ENCODE measurements around the gene DAZAP2. TPM values are rescaled to one million over a fixed set of nuclear protein-coding genes. Genes with fewer than 3 reads are reported as not detected.

DAZAP2 gene
- polyA plus RNA-seq, 3 donors = 975 to 2,004 (median 1,697) TPM

GRCh38 chr12:51232642-51233041 lies 6.0 kb upstream of the DAZAP2 start:
- no peaks in the 10 kb centered on the region for H3K79me2 ChIP-seq (ENCODE audit: insufficient read depth, low read length)
- peaks cover 0 to 2% (median 2%) of the 10 kb centered on the region in 3 donors for H3K27me3 Mint-ChIP-seq (ENCODE audit: low read depth in 3 of 3)
- no peak overlapping the region for H2AFZ ChIP-seq (ENCODE audit: insufficient read depth, low read depth, low read length, poor library complexity, severe bottlenecking)
- intact Hi-C loops (cut with micrococcal nuclease) = loop anchor here in 1 of 2 donors (10.0 kb wide), 1 partner anchor 58 kb away; the partner anchor contains the start of gene TFCP2
- H3K4me3 ChIP-seq (replicated peaks in 1 of 3; ENCODE audit: low read depth in 2 of 3, low read length in 3 of 3) = no peak overlapping the region
- H3K4me1 ChIP-seq (ENCODE audit: control insufficient read depth in 1 of 2, insufficient read depth in 2 of 2, low read length in 2 of 2) = no peaks in the 10 kb centered on the region
- no peak overlapping the region for H3K27ac ChIP-seq (ENCODE audit: low read depth in 1 of 2, low read length in 2 of 2)
- H3K9ac ChIP-seq (ENCODE audit: insufficient read depth, low read length, poor library complexity, severe bottlenecking) = no peak overlapping the region
- H3K36me3 Mint-ChIP-seq = no peaks in the 10 kb centered on the region
- H3K4me2 ChIP-seq (replicated peaks; ENCODE audit: extremely low read depth, low read length, poor library complexity, severe bottlenecking) = no peak overlapping the region
- no peaks in the 10 kb centered on the region for H3K4me1 Mint-ChIP-seq
- no peak for TF ChIP-seq CTCF (IDR thresholded peaks at IDR 0.05)
- peaks cover 3 to 8% (median 5%) of the 10 kb centered on the region in 7 donors for H3K9me3 Mint-ChIP-seq
- H3K9me3 ChIP-seq (replicated peaks in 1 of 2; ENCODE audit: control insufficient read depth in 1 of 2, insufficient read depth in 1 of 2, low read length in 2 of 2) = no peaks in the 10 kb centered on the region
- no peaks in the 10 kb centered on the region for H3K36me3 ChIP-seq (replicated peaks in 1 of 2; ENCODE audit: control insufficient read depth in 1 of 2, insufficient read depth in 2 of 2, low read length in 2 of 2)
- no peaks in the 10 kb centered on the region for H3K27me3 ChIP-seq (ENCODE audit: control insufficient read depth in 2 of 2, insufficient read depth in 2 of 2, low read length in 2 of 2)
- H4K20me1 ChIP-seq (ENCODE audit: insufficient read depth, low read length) = no peaks in the 10 kb centered on the region
- no peak overlapping the region for H3K4me3 Mint-ChIP-seq
- no peak overlapping the region for H3K27ac Mint-ChIP-seq
- DNase-seq = no peak

- H3K36me3 ChIP-seq (replicated peaks in 1 of 2; ENCODE audit: control insufficient read depth in 1 of 2, insufficient read depth in 2 of 2, low read length in 2 of 2) = no peaks in the 10 kb centered on the region
- peaks cover 0 to 2% (median 2%) of the 10 kb centered on the region in 3 donors for H3K27me3 Mint-ChIP-seq (ENCODE audit: low read depth in 3 of 3)
- peaks cover 8% of the 10 kb centered on the region for H3K4me1 Mint-ChIP-seq
- H3K4me1 ChIP-seq (ENCODE audit: control insufficient read depth in 1 of 2, insufficient read depth in 2 of 2, low read length in 2 of 2) = peaks cover 6 to 9% of the 10 kb centered on the region in 2 donors
- H3K27ac Mint-ChIP-seq = no peak overlapping the region
- no peak for DNase-seq
- no peak overlapping the region for H3K27ac ChIP-seq (ENCODE audit: low read depth in 1 of 2, low read length in 2 of 2)
- H3K4me2 ChIP-seq (replicated peaks; ENCODE audit: extremely low read depth, low read length, poor library complexity, severe bottlenecking) = no peak overlapping the region
- H3K9me3 Mint-ChIP-seq = peaks cover 3 to 8% (median 5%) of the 10 kb centered on the region in 7 donors
- WGBS (ENCODE audit: insufficient coverage) = 20% methylated on average over 1 of the region's 5 CpGs
- H3K9ac ChIP-seq (ENCODE audit: insufficient read depth, low read length, poor library complexity, severe bottlenecking) = no peak overlapping the region
- no peak overlapping the region for H2AFZ ChIP-seq (ENCODE audit: insufficient read depth, low read depth, low read length, poor library complexity, severe bottlenecking)
- no peaks in the 10 kb centered on the region for H3K9me3 ChIP-seq (replicated peaks in 1 of 2; ENCODE audit: control insufficient read depth in 1 of 2, insufficient read depth in 1 of 2, low read length in 2 of 2)
- no peaks in the 10 kb centered on the region for H3K27me3 ChIP-seq (ENCODE audit: control insufficient read depth in 2 of 2, insufficient read depth in 2 of 2, low read length in 2 of 2)
- no peak overlapping the region for H3K4me3 Mint-ChIP-seq
- no peak for TF ChIP-seq CTCF (IDR thresholded peaks at IDR 0.05)
- peaks cover 0 to under 1% of the 10 kb centered on the region in 2 donors for H3K36me3 Mint-ChIP-seq
- intact Hi-C loops (cut with micrococcal nuclease) = loop anchor here in 1 of 2 donors (10.0 kb wide), 1 partner anchor 60 kb away; the partner anchor contains the start of gene TFCP2
- H3K79me2 ChIP-seq (ENCODE audit: insufficient read depth, low read length) = peaks cover 10% of the 10 kb centered on the region
- H3K4me3 ChIP-seq (replicated peaks in 1 of 3; ENCODE audit: low read depth in 2 of 3, low read length in 3 of 3) = no peak overlapping the region
- H4K20me1 ChIP-seq (ENCODE audit: insufficient read depth, low read length) = no peaks in the 10 kb centered on the region
These were observed 4.1 kb upstream of the DAZAP2 start for GRCh38 chr12:51234530-51234929.

Measured in CD14-positive monocyte (primary cell).